PC-3 (cell line): ENCODE results near the gene IDE. TPM values are rescaled to one million over a fixed set of nuclear protein-coding genes. Genes with fewer than 3 reads are reported as not detected.
A peak's percentile ranks its signal among the peaks of the same experiment; 100 is the strongest.

Experiments
- ATAC-seq: fragments of 200-7000 bp; cut with Tn5 transposase; 2 replicates; pipeline ENCODE4 v1.9.1; 2020; ENCODE audit warnings: mild to moderate bottlenecking, moderate library complexity
- BruUV-seq: library from RNA; stranded (reverse); fragments of 400-500 nt; replicated peaks from 2 replicates; lab custom pipeline; 2021; lab: Mats Ljungman, UMichigan
- CTCF ChIA-PET: fragments of 300-600 bp; sonication (Branson Sonifier 250); formaldehyde crosslinking; loops from one replicate; lab custom pipeline; 2022; ENCODE audit warnings: antibody characterized with exemption; lab: Charles Lee
- POLR2A ChIA-PET: fragments of 300-600 bp; sonication (Branson Sonifier 250); formaldehyde crosslinking; loops from one replicate; lab custom pipeline; 2022; ENCODE audit warnings: antibody characterized with exemption; ENCODE audit not compliant: unreplicated experiment; lab: Charles Lee
- DNase-seq: peaks from one replicate; pipeline ENCODE4 v3.0.0-alpha.2; 2015
- H2AFZ ChIP-seq: fragments of 300-600 bp; sonication (generic); 2 replicates; pipeline ENCODE4 v1.6.0; 2016; ENCODE audit warnings: antibody characterized with exemption, low read length
- H3F3A ChIP-seq: fragments of 300-600 bp; sonication (generic); one replicate; pipeline ENCODE4 v1.6.0; 2017; ENCODE audit warnings: antibody characterized with exemption, low read length, control low read depth, mild to moderate bottlenecking; ENCODE audit not compliant: unreplicated experiment
- H3K27ac ChIP-seq: fragments of 300-600 bp; sonication (generic); 2 replicates; pipeline ENCODE4 v1.5.1; 2016; ENCODE audit warnings: mild to moderate bottlenecking, low read length
- H3K27me3 ChIP-seq: fragments of 300-600 bp; sonication (generic); 2 replicates; pipeline ENCODE4 v1.6.1; 2016; ENCODE audit warnings: low read length, mixed read lengths
- H3K36me3 ChIP-seq: fragments of 300-600 bp; sonication (generic); 2 replicates; pipeline ENCODE4 v1.6.1; 2016; ENCODE audit warnings: low read depth, mixed run types, low read length, mixed read lengths
- H3K4me1 ChIP-seq: fragments of 300-600 bp; sonication (generic); 2 replicates; pipeline ENCODE4 v1.5.1; 2016; ENCODE audit warnings: low read length; ENCODE audit not compliant: insufficient read depth
- H3K4me2 ChIP-seq: fragments of 300-600 bp; sonication (generic); 2 replicates; pipeline ENCODE4 v1.6.0; 2016; ENCODE audit warnings: low read length
- H3K4me3 ChIP-seq: fragments of 300-600 bp; sonication (generic); 2 replicates; pipeline ENCODE4 v1.5.1; 2016; ENCODE audit warnings: mild to moderate bottlenecking, low read length, mixed read lengths
- H3K79me2 ChIP-seq: fragments of 300-600 bp; sonication (generic); 2 replicates; pipeline ENCODE4 v1.6.1; 2017; ENCODE audit warnings: low read length, mixed read lengths
- H3K9ac ChIP-seq: fragments of 300-600 bp; sonication (generic); 2 replicates; pipeline ENCODE4 v1.6.0; 2016; ENCODE audit warnings: mild to moderate bottlenecking, low read length
- H3K9me2 ChIP-seq: fragments of 300-600 bp; sonication (generic); replicated peaks from 2 replicates; pipeline ENCODE4 v1.6.1; 2016; ENCODE audit warnings: mixed run types, low read length, mixed read lengths
- H3K9me3 ChIP-seq: fragments of 300-600 bp; sonication (generic); 2 replicates; pipeline ENCODE4 v1.6.1; 2016; ENCODE audit warnings: low read length, mixed read lengths
- H4K20me1 ChIP-seq: fragments of 300-600 bp; sonication (generic); 2 replicates; pipeline ENCODE4 v1.6.1; 2016; ENCODE audit warnings: low read length, mixed read lengths
- EZH2 ChIP-seq: fragments of 300-600 bp; sonication (generic); IDR thresholded peaks from one replicate; pipeline ENCODE4 v1.6.1; 2017; ENCODE audit warnings: antibody characterized with exemption, mild to moderate bottlenecking, low read length; ENCODE audit not compliant: unreplicated experiment
- EZH2phosphoT487 ChIP-seq: fragments of 300-600 bp; sonication (generic); IDR thresholded peaks from 2 replicates; pipeline ENCODE4 v1.6.1; 2018; ENCODE audit warnings: mild to moderate bottlenecking, antibody characterized with exemption, low read length, borderline replicate concordance
- intact Hi-C: fragments of 100-400 bp; cut with micrococcal nuclease; formaldehyde crosslinking; loops from 2 replicates; pipeline ENCODE4 v1.9.0; 2023
- total RNA-seq: library from RNA; depleted of rRNA; stranded (reverse); fragments of >200 nt; gene quantifications from 2 replicates; pipeline ENCODE4 v1.2.3, GENCODE V29; 2014
- TF ChIP-seq, protein P1 (sequence below): fragments of 300-600 bp; sonication (generic); conservative IDR thresholded peaks from 2 replicates; pipeline ENCODE4 v1.5.1; 2017; ENCODE audit warnings: antibody characterized with exemption, low read depth, mild to moderate bottlenecking, low read length

The IDE gene
- total RNA-seq, 1 experiment from 2014 or later = 28.7 TPM

DNA sequence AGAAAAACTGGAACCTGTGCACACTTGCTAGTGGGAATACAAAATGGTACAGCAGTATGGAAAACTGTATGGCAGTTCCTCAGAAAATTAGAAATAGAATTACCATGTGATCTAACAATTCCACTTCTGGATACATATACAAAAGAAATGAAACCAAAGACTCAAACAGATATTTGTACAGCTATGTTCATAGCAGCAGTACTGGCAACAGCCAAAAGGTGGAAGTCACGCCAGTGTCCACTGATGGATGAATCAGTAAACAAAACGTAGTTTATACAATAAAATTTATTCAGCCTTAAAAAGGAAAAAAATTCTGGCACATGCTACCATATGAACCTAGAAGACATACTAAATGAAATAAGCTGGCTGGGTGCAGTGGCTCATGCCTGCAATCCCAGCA is 23.0 kb downstream of the IDE start:
- CTCF ChIA-PET = interaction anchor here (0.6 kb wide), 1 partner anchor 72 kb away, joined by 6 read pairs; no protein-coding TSS in a partner anchor
- no peak for TF ChIP-seq EZH2phosphoT487
- TF ChIP-seq, protein P1, sequence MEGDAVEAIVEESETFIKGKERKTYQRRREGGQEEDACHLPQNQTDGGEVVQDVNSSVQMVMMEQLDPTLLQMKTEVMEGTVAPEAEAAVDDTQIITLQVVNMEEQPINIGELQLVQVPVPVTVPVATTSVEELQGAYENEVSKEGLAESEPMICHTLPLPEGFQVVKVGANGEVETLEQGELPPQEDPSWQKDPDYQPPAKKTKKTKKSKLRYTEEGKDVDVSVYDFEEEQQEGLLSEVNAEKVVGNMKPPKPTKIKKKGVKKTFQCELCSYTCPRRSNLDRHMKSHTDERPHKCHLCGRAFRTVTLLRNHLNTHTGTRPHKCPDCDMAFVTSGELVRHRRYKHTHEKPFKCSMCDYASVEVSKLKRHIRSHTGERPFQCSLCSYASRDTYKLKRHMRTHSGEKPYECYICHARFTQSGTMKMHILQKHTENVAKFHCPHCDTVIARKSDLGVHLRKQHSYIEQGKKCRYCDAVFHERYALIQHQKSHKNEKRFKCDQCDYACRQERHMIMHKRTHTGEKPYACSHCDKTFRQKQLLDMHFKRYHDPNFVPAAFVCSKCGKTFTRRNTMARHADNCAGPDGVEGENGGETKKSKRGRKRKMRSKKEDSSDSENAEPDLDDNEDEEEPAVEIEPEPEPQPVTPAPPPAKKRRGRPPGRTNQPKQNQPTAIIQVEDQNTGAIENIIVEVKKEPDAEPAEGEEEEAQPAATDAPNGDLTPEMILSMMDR = no peak
- no peak for TF ChIP-seq EZH2

DNA sequence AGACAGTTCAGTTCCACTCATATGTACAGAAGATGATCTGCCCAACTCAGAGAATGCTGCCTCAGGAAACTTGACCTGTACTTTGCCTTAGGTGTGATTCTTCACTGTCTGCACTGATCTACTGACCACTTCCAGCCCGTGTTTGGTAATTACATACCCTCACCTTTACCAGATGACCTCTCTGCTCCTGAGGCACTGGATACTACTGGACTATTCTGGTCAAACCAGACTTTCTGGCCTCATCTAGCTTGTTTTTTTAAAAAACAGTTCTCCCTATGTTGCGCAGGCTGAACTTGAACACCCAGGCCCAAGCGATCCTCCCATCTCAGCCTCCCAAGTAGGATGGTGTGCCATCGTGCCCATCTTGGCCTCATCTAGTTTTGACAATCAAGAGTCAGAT is 26.2 kb downstream of the IDE start:
- Histone ChIP-seq H3K4me2 (no peak overlapping the region), H3K4me1 (no peaks in the 10 kb centered on the region), H4K20me1 (no peaks in the 10 kb centered on the region; the same call in 1 of the 2 replicates), H3F3A (no peaks in the 10 kb centered on the region), H3K9ac (no peak overlapping the region), H3K9me3 (no peaks in the 10 kb centered on the region), H3K4me3 (no peak overlapping the region), H3K79me2 (peaks cover 34% of the 10 kb centered on the region), H3K27me3 (no peaks in the 10 kb centered on the region), H2AFZ (no peak overlapping the region), H3K27ac (no peak overlapping the region), H3K36me3 (no peaks in the 10 kb centered on the region; the same call in 1 of the 2 replicates), H3K9me2 (no peaks in the 10 kb centered on the region)
- DNase-seq (no peak), ATAC-seq (no peak)
- no TSS peak for BruUV-seq
- intact Hi-C loops = no loop called here
- CTCF ChIA-PET = no interaction called here
- TF ChIP-seq EZH2phosphoT487 (no peak), EZH2 (no peak)
- TF ChIP-seq, protein P1 = no peak
- POLR2A ChIA-PET = no interaction called here

More for the DNA sequence above, 23.0 kb downstream of the IDE start:
- Histone ChIP-seq H3K9ac (no peak overlapping the region), H3K4me2 (no peak overlapping the region), H3K4me1 (no peaks in the 10 kb centered on the region), H4K20me1 (no peaks in the 10 kb centered on the region), H3K36me3 (peaks cover 13% of the 10 kb centered on the region), H3K27ac (no peak overlapping the region), H3K4me3 (no peak overlapping the region), H3K79me2 (peaks cover 11% of the 10 kb centered on the region), H3K9me2 (no peaks in the 10 kb centered on the region), H3K9me3 (0 out of 2 replicates have a peak, but pooled peaks cover 4% of the 10 kb centered on the region), H3K27me3 (no peaks in the 10 kb centered on the region), H2AFZ (no peak overlapping the region), H3F3A (no peaks in the 10 kb centered on the region)
- POLR2A ChIA-PET = interaction anchor here (0.6 kb wide), 1 partner anchor 83 kb away, joined by 3 read pairs; no protein-coding TSS in a partner anchor
- peak; percentile 43 for ATAC-seq
- DNase-seq = peak; percentile 7
- BruUV-seq = no TSS peak
- intact Hi-C loops = loop anchor here (1.0 kb wide), 1 partner anchor 23 kb away; the partner anchor contains the start of gene IDE

DNA sequence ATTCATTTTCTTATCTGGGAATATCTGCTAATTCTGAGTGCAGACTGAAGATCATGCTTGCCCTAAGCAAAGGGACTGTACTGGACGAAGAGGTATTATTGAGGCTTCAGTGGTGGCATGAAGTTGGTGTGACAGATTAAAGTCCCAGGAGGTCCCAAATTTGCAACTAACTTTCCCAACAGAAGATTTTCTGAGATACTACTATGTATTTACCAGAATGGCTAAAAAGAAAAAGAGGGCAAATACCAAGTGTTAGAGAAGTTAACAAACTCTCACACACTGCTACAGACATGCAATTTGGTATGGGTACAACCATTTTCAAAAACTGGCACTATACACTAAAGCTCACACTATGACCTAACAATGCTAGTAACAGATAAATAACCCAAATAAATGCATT is 28.3 kb downstream of the IDE start:
- no peak for ATAC-seq
- Histone ChIP-seq H2AFZ (no peak overlapping the region), H3K4me1 (no peaks in the 10 kb centered on the region), H3K9me2 (no peaks in the 10 kb centered on the region), H3K36me3 (no peaks in the 10 kb centered on the region; the same call in 1 of the 2 replicates), H4K20me1 (no peaks in the 10 kb centered on the region; the same call in 1 of the 2 replicates), H3K4me2 (no peak overlapping the region), H3K9me3 (no peaks in the 10 kb centered on the region), H3K79me2 (peaks cover 38% of the 10 kb centered on the region), H3K9ac (no peak overlapping the region), H3F3A (no peaks in the 10 kb centered on the region), H3K4me3 (no peak overlapping the region), H3K27me3 (no peaks in the 10 kb centered on the region), H3K27ac (no peak overlapping the region)
- TF ChIP-seq, protein P1 = no peak
- TF ChIP-seq EZH2 (no peak), EZH2phosphoT487 (no peak)
- intact Hi-C loops = no loop called here
- no peak for DNase-seq
- no TSS peak for BruUV-seq
- ChIA-PET CTCF (no interaction called here), POLR2A (no interaction called here)
